Stimulated activated CD4-positive, alpha-beta T cell treated with anti-CD3 and anti-CD28 coated beads, Interleukin-1b, Interleukin-23, amount 100 ng/mL, for 1 hour (primary cell): ENCODE results near the gene ADAMTS10.
"Not testable (repeated sequence)": the region's sequence is repeated elsewhere in the genome, so short reads cannot be mapped to it uniquely, and the experiment has no call there.

Source experiments
- DNase-seq, 2 donors: peaks; one replicate each; pipeline ENCODE4 v3.0.0-alpha.2; 2020; ENCODE audit warnings: low read depth in 2 of 2

Gene ADAMTS10

DNA sequence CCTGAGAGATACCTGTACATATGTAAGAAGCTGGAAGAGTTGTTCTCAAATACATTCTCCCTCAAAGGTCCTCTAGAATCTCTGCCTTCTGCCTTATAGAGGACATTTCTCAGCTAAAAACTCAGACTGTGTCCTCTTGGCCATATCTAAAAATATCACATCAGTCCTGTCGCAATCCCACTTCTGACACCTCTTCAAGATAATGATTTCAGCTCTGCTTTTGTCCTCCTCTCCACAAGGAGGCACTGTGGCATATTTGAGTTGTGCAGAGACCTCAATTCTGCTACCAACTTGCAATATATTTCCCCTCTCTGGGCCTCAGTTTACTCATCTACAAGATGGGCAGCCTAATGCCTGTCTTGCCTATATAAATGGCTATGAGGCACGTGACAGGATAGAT lies 16.6 kb downstream of the ADAMTS10 start:
- no peak for DNase-seq

GRCh38 chr19:8592231-8593009 lies 18.1 kb downstream of the ADAMTS10 start:
- peak; percentile 87 to 96 for DNase-seq

- DNase-seq, result no peak
Observed at GRCh38 chr19:8589177-8589714, 21.3 kb downstream of the ADAMTS10 start.

DNA sequence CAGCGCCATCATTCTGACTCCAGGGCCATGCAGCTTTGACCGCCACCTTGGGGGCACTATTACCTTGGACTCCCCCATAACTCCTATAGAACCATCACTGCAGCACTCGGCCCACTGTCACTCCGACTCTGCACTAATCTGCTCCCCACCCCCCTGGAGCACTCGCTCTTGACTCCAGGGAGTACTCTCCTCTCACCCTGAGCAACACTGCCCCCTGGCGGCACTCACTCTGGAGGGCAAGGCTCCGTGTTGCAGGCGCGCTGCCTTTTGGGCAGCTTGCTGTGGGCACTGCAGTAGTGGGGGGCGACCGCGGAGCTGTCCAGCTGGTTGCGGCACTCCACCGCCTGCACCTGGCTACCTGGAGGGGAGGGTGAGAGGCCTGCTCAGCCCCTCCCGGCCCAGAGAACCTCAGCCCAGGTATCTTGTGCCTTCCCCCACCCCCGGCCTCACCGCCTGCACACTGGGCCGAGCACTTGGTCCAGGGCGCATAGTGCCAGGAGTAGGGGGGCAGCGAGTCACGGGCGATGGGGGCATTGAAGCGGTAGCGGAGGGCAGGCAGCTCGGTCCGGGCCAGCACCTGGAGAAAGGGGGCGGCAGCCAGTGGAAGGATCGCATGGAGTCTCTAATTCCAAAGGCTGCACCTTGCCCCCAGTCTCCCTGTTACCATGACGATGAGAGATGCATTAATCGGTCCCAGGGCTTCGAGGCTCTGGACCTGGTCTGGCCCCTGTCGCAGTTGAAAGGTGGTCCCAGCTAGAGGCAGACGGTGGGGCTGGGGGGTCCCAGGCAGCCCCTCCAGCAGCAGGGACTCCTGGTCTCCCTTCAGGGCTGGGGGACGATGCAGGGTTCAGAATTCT lies 24.4 kb downstream of the ADAMTS10 start:
- peak in 1 of 2 donors; percentile 35 for DNase-seq

GRCh38 chr19:8584965-8585893 lies 25.3 kb downstream of the ADAMTS10 start:
- no peak for DNase-seq

GRCh38 chr19:8580710-8581281 lies 29.7 kb downstream of the ADAMTS10 start:
- DNase-seq, result peak; percentile 67 to 73

- DNase-seq, result peak; percentile 66 to 76
Observed at GRCh38 chr19:8578642-8579265, 31.8 kb downstream of the ADAMTS10 start.

DNA sequence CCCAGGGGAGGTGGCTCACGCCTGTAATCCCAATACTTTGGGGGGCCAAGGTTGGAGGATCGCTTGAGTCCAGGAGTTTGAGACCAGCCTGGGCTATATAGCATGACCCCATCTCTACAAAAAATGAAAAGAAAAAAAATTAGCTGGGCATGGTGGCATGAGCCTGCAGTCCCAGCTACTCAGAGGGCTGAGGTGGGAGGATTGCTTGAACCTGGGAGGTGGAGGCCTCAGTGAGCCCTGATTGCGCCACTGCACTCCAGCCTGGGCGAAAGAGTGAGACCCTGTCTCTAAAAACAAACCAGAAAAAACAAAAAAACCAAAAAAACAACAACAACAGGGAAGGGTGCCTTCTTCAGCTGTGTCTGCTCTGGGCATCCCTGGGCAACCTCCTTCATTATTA lies 32.8 kb downstream of the ADAMTS10 start:
- DNase-seq, result no peak

GRCh38 chr19:8577247-8577646 lies 33.3 kb downstream of the ADAMTS10 start, which contains the start of gene MYO1F:
TSS of gene MYO1F (minus strand) at chr19:8577442. CDS start at chr19:8577309, 133 bp downstream.
- DNase-seq, result no peak

DNA sequence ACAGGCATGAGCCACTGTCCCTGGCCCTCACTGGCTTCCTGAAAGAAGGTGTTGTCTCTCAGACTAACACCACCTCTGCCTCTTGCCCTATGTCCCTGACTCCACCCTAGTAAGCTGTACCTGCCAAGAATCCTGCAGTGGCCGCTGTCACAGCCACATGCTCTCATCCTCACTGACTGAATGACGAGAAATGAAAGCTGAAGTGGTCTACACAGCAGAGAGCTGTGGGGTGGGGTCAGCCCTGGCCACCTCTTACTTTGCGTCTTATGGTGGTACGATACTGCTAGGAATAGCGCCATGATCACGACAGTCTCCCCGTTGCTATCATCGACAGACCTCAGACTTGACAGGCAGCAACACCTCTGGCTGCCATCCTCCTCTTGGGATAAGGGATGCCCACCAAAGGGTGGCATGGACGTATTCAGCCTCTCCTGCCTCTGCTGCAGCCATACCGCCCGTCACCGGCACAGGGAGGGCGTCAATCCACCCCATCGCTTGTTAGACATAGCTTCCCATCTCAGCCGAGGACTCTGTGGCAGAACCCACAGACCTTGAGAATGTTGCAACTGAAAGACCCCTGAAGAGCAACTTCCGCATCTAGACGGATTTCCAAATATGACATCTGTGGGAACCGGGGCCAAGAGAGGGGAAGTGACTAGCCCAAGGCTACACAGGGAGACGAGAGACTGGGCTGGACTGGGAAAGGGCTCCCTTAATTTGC lies 34.1 kb downstream of the ADAMTS10 start:
- DNase-seq, result no peak

GRCh38 chr19:8575467-8575997 lies 35.0 kb downstream of the ADAMTS10 start:
- DNase-seq, result no peak

- not testable (repeated sequence) for DNase-seq
Observed at GRCh38 chr19:8574619-8574922, 35.9 kb downstream of the ADAMTS10 start.

DNA sequence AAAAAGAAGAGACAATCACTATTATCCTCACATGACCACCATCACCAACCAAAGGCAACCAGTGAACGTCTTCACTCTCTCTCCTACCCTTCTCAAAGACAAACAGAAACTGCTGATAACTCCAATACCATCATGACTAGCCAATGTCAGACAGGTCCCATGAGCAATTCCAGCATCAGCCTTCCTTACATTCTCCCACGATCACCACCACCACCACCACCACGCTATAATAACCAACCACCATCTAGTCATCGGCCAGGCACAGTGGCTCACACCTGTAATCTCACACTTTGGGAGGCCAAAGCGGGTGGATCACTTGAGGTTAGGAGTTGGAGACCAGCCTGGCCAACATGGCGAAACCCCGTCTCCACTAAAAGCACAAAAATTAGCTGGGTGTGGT lies 37.2 kb downstream of the ADAMTS10 start:
- no peak for DNase-seq

GRCh38 chr19:8571006-8571411 lies 39.5 kb downstream of the ADAMTS10 start:
- peak in 1 of 2 donors; percentile 26 for DNase-seq

DNA sequence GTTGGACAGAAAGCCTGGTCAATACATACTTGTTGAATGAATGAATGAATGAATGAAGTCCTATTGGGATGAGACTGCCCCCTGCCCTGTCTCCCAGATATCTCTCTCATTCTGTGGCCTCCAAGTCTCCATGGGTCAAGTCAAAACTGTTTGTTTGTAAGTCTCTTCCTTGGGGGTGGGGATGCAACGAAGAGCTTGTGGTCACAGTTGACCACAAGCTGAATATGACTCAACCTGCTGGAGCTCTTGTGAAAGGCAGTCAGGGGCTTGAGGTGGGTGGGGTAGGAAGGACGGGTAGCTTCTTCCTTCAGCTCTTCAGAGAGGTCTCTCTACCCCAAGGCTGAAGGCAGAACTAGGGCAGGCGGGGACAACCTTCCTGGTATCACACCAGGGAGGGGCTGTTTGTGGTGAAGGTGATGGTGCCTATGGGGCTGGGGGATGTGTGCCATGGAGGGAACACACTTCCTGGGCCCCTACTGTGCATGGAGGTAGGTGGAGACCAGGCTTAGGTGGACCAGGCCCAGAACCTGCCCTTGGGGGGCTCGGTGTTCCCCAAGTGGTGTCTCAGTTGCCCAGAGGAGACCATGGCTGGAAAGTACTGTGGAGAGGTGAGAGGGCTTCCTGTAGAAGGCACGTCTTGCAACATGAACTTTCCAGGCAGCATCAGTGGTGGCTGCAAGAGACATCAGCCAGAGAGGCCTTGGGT lies 41.3 kb downstream of the ADAMTS10 start:
- peak in 1 of 2 donors; percentile 34 for DNase-seq

- no peak for DNase-seq
Observed at GRCh38 chr19:8567522-8568172, 42.9 kb downstream of the ADAMTS10 start.

DNA sequence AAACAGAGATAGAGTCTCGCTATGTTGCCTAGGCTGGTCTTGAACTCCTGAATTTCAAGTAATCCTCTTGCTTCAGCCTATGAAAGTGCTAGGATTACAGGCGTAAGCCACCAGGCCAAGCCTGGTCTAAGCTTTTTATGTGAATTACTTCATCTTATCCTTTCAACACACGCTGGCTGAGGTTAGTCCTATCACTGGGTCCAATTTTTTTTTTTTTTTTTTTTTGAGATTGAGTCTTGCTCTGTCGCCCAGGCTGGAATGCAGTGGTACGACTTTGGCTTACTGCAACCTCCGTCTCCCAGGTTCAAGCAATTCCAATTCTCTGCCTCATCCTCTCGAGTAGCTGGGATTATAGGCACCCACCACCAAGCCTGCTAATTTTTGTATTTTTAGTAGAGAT lies 43.7 kb downstream of the ADAMTS10 start:
- DNase-seq, result no peak

GRCh38 chr19:8564866-8565265 lies 45.6 kb downstream of the ADAMTS10 start:
- not testable (repeated sequence) for DNase-seq
